ENCODE results near the gene ADAM12.

Gene ADAM12

DNA sequence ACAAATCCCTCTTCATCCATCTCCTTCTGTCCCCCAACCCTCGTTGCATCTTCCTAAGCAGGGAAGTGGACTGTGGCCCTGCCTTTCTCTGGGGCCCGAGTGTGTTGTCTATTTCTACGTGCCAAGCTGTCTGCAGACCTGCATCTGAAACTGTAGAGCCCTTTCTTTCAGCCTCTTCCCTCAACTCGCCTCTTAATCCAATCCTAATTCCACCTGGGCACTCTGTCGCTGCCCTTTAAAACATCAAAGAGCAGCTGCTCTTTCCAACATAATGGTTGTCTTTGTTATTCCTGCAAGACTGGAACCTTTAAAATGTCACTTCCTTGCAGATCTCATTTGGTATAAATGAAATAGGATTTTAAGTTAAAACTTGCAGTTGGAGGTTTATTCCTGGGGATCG, 21.5 kb upstream of the ADAM12 start:
- Histone ChIP-seq H3K36me3 (replicated peaks; ENCODE audit: insufficient read depth, low read length) (no peaks in the 10 kb centered on the region), H2AFZ (ENCODE audit: low read length) (no peak overlapping the region), H3K4me2 (ENCODE audit: low read depth, low read length) (no peak overlapping the region), H4K20me1 (ENCODE audit: insufficient read depth, low read length) (no peaks in the 10 kb centered on the region), H3K27me3 (replicated peaks; ENCODE audit: insufficient read depth, low read length) (no peaks in the 10 kb centered on the region), H3F3A (ENCODE audit: insufficient read depth, low read length) (no peaks in the 10 kb centered on the region), H3K4me1 (ENCODE audit: low read length) (no peaks in the 10 kb centered on the region), H3K9me3 (replicated peaks; ENCODE audit: insufficient read depth, low read length) (no peaks in the 10 kb centered on the region), H3K79me2 (ENCODE audit: low read length) (no peaks in the 10 kb centered on the region), H3K9ac (ENCODE audit: low read length) (no peak overlapping the region), H3K9me2 (replicated peaks; ENCODE audit: insufficient read depth, low read length) (no peaks in the 10 kb centered on the region), H3K27ac (ENCODE audit: low read length) (no peak overlapping the region), H3K4me3 (ENCODE audit: low read length) (no peak overlapping the region)
- no peak for DNase-seq
- TF ChIP-seq EZH2 (optimal IDR thresholded peaks at IDR 0.05; ENCODE audit: low read depth, low read length) (no peak), EZH2phosphoT487 (IDR thresholded peaks at IDR 0.05; ENCODE audit: low read length) (no peak)
- TF ChIP-seq, protein P1, sequence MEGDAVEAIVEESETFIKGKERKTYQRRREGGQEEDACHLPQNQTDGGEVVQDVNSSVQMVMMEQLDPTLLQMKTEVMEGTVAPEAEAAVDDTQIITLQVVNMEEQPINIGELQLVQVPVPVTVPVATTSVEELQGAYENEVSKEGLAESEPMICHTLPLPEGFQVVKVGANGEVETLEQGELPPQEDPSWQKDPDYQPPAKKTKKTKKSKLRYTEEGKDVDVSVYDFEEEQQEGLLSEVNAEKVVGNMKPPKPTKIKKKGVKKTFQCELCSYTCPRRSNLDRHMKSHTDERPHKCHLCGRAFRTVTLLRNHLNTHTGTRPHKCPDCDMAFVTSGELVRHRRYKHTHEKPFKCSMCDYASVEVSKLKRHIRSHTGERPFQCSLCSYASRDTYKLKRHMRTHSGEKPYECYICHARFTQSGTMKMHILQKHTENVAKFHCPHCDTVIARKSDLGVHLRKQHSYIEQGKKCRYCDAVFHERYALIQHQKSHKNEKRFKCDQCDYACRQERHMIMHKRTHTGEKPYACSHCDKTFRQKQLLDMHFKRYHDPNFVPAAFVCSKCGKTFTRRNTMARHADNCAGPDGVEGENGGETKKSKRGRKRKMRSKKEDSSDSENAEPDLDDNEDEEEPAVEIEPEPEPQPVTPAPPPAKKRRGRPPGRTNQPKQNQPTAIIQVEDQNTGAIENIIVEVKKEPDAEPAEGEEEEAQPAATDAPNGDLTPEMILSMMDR (IDR thresholded peaks at IDR 0.05; ENCODE audit: low read length): no peak

DNA sequence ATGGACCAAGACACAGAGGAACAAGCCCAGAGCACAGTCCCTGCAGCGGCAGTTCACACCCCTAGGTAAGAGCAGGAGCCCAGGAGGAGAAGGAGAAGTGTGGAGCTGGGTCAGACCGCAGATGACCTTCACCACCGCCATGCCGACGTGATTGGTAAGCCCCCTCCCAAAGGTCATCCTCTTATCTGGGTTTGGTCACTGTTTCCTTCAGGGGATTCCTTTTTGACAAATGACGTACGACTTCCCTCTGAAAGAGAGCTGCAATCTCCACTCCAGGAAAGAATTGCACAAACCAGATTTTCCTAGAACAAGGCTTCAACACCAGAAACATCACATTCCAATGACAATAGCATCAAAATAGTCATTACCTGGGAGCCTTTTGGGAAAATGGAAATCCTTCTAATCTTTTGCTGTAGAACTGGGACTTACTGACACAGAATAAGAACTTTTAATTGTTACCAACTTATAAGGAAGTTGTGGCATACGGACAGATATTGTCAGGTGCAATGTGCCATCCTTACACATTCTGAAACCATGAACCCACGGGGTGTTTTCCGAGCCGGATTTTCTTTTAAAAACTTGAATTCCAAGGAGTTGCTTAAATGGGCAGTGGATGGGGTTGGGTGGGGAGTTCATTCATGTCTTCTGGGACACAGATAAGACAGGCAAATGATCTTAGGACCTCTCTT, 20.8 kb upstream of the ADAM12 start:
- no peaks in the 10 kb centered on the region for H3K4me1 ChIP-seq (ENCODE audit: low read length)
- DNase-seq: no peak
- no peaks in the 10 kb centered on the region for H4K20me1 ChIP-seq (ENCODE audit: insufficient read depth, low read length)
- no peak overlapping the region for H2AFZ ChIP-seq (ENCODE audit: low read length)
- no peaks in the 10 kb centered on the region for H3K79me2 ChIP-seq (ENCODE audit: low read length)
- no peak overlapping the region for H3K9ac ChIP-seq (ENCODE audit: low read length)
- no peaks in the 10 kb centered on the region for H3F3A ChIP-seq (ENCODE audit: insufficient read depth, low read length)
- no peaks in the 10 kb centered on the region for H3K27me3 ChIP-seq (replicated peaks; ENCODE audit: insufficient read depth, low read length)
- no peaks in the 10 kb centered on the region for H3K36me3 ChIP-seq (replicated peaks; ENCODE audit: insufficient read depth, low read length)
- H3K9me2 ChIP-seq (replicated peaks; ENCODE audit: insufficient read depth, low read length): no peaks in the 10 kb centered on the region
- H3K9me3 ChIP-seq (replicated peaks; ENCODE audit: insufficient read depth, low read length): no peaks in the 10 kb centered on the region
- H3K4me3 ChIP-seq (ENCODE audit: low read length): no peak overlapping the region
- TF ChIP-seq, protein P1 (IDR thresholded peaks at IDR 0.05; ENCODE audit: low read length): no peak
- TF ChIP-seq EZH2phosphoT487 (IDR thresholded peaks at IDR 0.05; ENCODE audit: low read length): no peak
- no peak for TF ChIP-seq EZH2 (optimal IDR thresholded peaks at IDR 0.05; ENCODE audit: low read depth, low read length)
- H3K4me2 ChIP-seq (ENCODE audit: low read depth, low read length): no peak overlapping the region
- no peak overlapping the region for H3K27ac ChIP-seq (ENCODE audit: low read length)

- no peak for DNase-seq
These were observed 19.6 kb upstream of the ADAM12 start for GRCh38 chr10:126407831-126408230.

More at GRCh38 chr10:126407831-126408230, 19.6 kb upstream of the ADAM12 start:
- Histone ChIP-seq H3K9me3 (replicated peaks; ENCODE audit: insufficient read depth, low read length) (no peaks in the 10 kb centered on the region), H3K79me2 (ENCODE audit: low read length) (no peaks in the 10 kb centered on the region), H3K27me3 (replicated peaks; ENCODE audit: insufficient read depth, low read length) (no peaks in the 10 kb centered on the region), H3K27ac (ENCODE audit: low read length) (no peak overlapping the region), H3K9ac (ENCODE audit: low read length) (no peak overlapping the region), H3K4me3 (ENCODE audit: low read length) (no peak overlapping the region), H3K36me3 (replicated peaks; ENCODE audit: insufficient read depth, low read length) (no peaks in the 10 kb centered on the region), H3K4me1 (ENCODE audit: low read length) (no peaks in the 10 kb centered on the region), H3K9me2 (replicated peaks; ENCODE audit: insufficient read depth, low read length) (no peaks in the 10 kb centered on the region), H4K20me1 (ENCODE audit: insufficient read depth, low read length) (no peaks in the 10 kb centered on the region), H3K4me2 (ENCODE audit: low read depth, low read length) (no peak overlapping the region), H2AFZ (ENCODE audit: low read length) (no peak overlapping the region), H3F3A (ENCODE audit: insufficient read depth, low read length) (no peaks in the 10 kb centered on the region)
- no peak for TF ChIP-seq EZH2phosphoT487 (IDR thresholded peaks at IDR 0.05; ENCODE audit: low read length)
- TF ChIP-seq, protein P1 (IDR thresholded peaks at IDR 0.05; ENCODE audit: low read length): no peak
- TF ChIP-seq EZH2 (optimal IDR thresholded peaks at IDR 0.05; ENCODE audit: low read depth, low read length): no peak
